WTC11 (cell line): ENCODE results near the gene UBE2F. TPM values are rescaled to one million over a fixed set of nuclear protein-coding genes. Genes with fewer than 3 reads are reported as not detected.
A peak's percentile ranks its signal among the peaks of the same experiment; 100 is the strongest.

Experiments
- ATAC-seq: fragments of 200-7000 bp; cut with Tn5 transposase; 2 replicates; pipeline ENCODE4 v1.10.0; 2021; ENCODE audit warnings: mild to moderate bottlenecking, moderate library complexity
- CTCF ChIA-PET: fragments of 300-600 bp; sonication (Branson Sonifier 250); formaldehyde crosslinking; loops from one replicate; lab custom pipeline; 2021; ENCODE audit warnings: antibody characterized with exemption; lab: Charles Lee
- POLR2A ChIA-PET: fragments of 350-600 bp; sonication (Branson Sonifier 250); formaldehyde crosslinking; loops from one replicate; lab custom pipeline; 2021; ENCODE audit warnings: antibody characterized with exemption; lab: Charles Lee
- DNase-seq: peaks from one replicate; pipeline ENCODE4 v3.0.0; 2021; ENCODE audit warnings: low spot score
- H3K27ac Mint-ChIP-seq: 2 replicates; pipeline ENCODE4 v1.8.0; 2021; ENCODE audit warnings: mixed read lengths
- H3K27me3 Mint-ChIP-seq: 2 replicates; pipeline ENCODE4 v1.8.0; 2021; ENCODE audit warnings: low read depth, mild to moderate bottlenecking, moderate library complexity, mixed read lengths
- H3K36me3 Mint-ChIP-seq: 2 replicates; pipeline ENCODE4 v1.8.0; 2021; ENCODE audit warnings: mixed read lengths
- H3K4me1 Mint-ChIP-seq: 2 replicates; pipeline ENCODE4 v1.8.0; 2022; ENCODE audit warnings: mixed read lengths
- H3K4me3 Mint-ChIP-seq: 2 replicates; pipeline ENCODE4 v1.8.0; 2021; ENCODE audit warnings: mild to moderate bottlenecking, moderate library complexity, mixed read lengths
- H3K9me3 Mint-ChIP-seq: 2 replicates; pipeline ENCODE4 v1.8.0; 2021; ENCODE audit warnings: mixed read lengths
- EMX1 ChIP-seq: fragments of 250-450 bp; sonication (Bioruptor Pico); IDR thresholded peaks from 2 replicates; pipeline ENCODE4 v1.8.0; 2021; ENCODE audit warnings: mild to moderate bottlenecking
- ESRRA ChIP-seq: sonication (generic); formaldehyde crosslinking; IDR thresholded peaks from 2 replicates; pipeline ENCODE4 v1.8.1; 2022; ENCODE audit warnings: mild to moderate bottlenecking, missing genetic modification reagents, borderline replicate concordance
- FOXJ3 ChIP-seq: sonication (generic); formaldehyde crosslinking; IDR thresholded peaks from 2 replicates; pipeline ENCODE4 v1.9.0; 2021; ENCODE audit warnings: missing genetic modification reagents, mild to moderate bottlenecking, borderline replicate concordance
- FOXK1 ChIP-seq: sonication (generic); formaldehyde crosslinking; IDR thresholded peaks from 2 replicates; pipeline ENCODE4 v1.8.0; 2022; ENCODE audit warnings: mild to moderate bottlenecking, moderate library complexity, missing genetic modification reagents
- GTF2I ChIP-seq: fragments of 250-450 bp; sonication (Bioruptor Pico); conservative IDR thresholded peaks from 2 replicates; pipeline ENCODE4 v1.4.0; 2021; ENCODE audit warnings: mild to moderate bottlenecking
- IRF2 ChIP-seq: sonication (generic); formaldehyde crosslinking; IDR thresholded peaks from 2 replicates; pipeline ENCODE4 v1.8.0; 2022; ENCODE audit warnings: low read depth, missing genetic modification reagents, borderline replicate concordance
- NFATC4 ChIP-seq: fragments of 250-450 bp; sonication (Bioruptor Pico); IDR thresholded peaks from 2 replicates; pipeline ENCODE4 v1.9.0; 2021; ENCODE audit warnings: mild to moderate bottlenecking
- RELA ChIP-seq: sonication (generic); formaldehyde crosslinking; IDR thresholded peaks from 2 replicates; pipeline ENCODE4 v1.8.1; 2022; ENCODE audit warnings: missing genetic modification reagents, mild to moderate bottlenecking, borderline replicate concordance
- RORB ChIP-seq: fragments of 250-450 bp; sonication (Bioruptor Pico); IDR thresholded peaks from 2 replicates; pipeline ENCODE4 v1.9.0; 2021; ENCODE audit warnings: mild to moderate bottlenecking
- SOX15 ChIP-seq: fragments of 250-450 bp; sonication (Bioruptor Pico); IDR thresholded peaks from 2 replicates; pipeline ENCODE4 v1.9.0; 2021; ENCODE audit warnings: mild to moderate bottlenecking
- TEAD1 ChIP-seq: sonication (generic); formaldehyde crosslinking; IDR thresholded peaks from 2 replicates; pipeline ENCODE4 v1.8.0; 2022; ENCODE audit warnings: mild to moderate bottlenecking, missing genetic modification reagents
- ZNF317 ChIP-seq: sonication (generic); formaldehyde crosslinking; IDR thresholded peaks from 2 replicates; pipeline ENCODE4 v1.8.1; 2023; ENCODE audit warnings: low read depth, mild to moderate bottlenecking, moderate library complexity, missing genetic modification reagents, borderline replicate concordance
- ZNF396 ChIP-seq: fragments of 250-450 bp; sonication (Bioruptor Pico); IDR thresholded peaks from 2 replicates; pipeline ENCODE4 v1.8.0; 2021; ENCODE audit warnings: mild to moderate bottlenecking, moderate library complexity, borderline replicate concordance
- total RNA-seq: library from RNA; stranded (reverse); gene quantifications from 3 replicates; pipeline ENCODE4 v1.2.3, GENCODE V29; 2021
- TF ChIP-seq, protein P1 (sequence below): fragments of 200-600 bp; IDR thresholded peaks from 2 replicates; pipeline ENCODE4 v1.8.0; 2022; ENCODE audit warnings: antibody characterized with exemption
- TF ChIP-seq, protein P2 (sequence below): sonication (generic); formaldehyde crosslinking; IDR thresholded peaks from 2 replicates; pipeline ENCODE4 v1.8.0; 2023; ENCODE audit warnings: missing genetic modification reagents
- TF ChIP-seq, protein P3 (sequence below): fragments of 250-450 bp; sonication (Bioruptor Pico); IDR thresholded peaks from 2 replicates; pipeline ENCODE4 v1.9.0; 2021; ENCODE audit warnings: moderate library complexity, mild to moderate bottlenecking, inconsistent platforms, borderline replicate concordance
- TF ChIP-seq, protein P4 (sequence below): sonication (generic); formaldehyde crosslinking; IDR thresholded peaks from 2 replicates; pipeline ENCODE4 v1.8.1; 2023; ENCODE audit warnings: mild to moderate bottlenecking, missing genetic modification reagents
- TF ChIP-seq, protein P5 (sequence below): sonication (generic); formaldehyde crosslinking; IDR thresholded peaks from 2 replicates; pipeline ENCODE4 v1.8.1; 2022; ENCODE audit warnings: mild to moderate bottlenecking, moderate library complexity, missing genetic modification reagents
- TF ChIP-seq, protein P6 (sequence below): sonication (generic); formaldehyde crosslinking; IDR thresholded peaks from 2 replicates; pipeline ENCODE4 v1.8.1; 2022; ENCODE audit warnings: low read depth, missing genetic modification reagents, borderline replicate concordance
- TF ChIP-seq, protein P7 (sequence below): sonication (generic); formaldehyde crosslinking; conservative IDR thresholded peaks from 2 replicates; pipeline ENCODE4 v1.8.1; 2022; ENCODE audit warnings: mild to moderate bottlenecking, missing genetic modification reagents
- TF ChIP-seq, protein P8 (sequence below): sonication (generic); formaldehyde crosslinking; IDR thresholded peaks from 2 replicates; pipeline ENCODE4 v1.8.1; 2023; ENCODE audit warnings: mild to moderate bottlenecking, missing genetic modification reagents, moderate library complexity
- TF ChIP-seq, protein P9 (sequence below): sonication (generic); formaldehyde crosslinking; IDR thresholded peaks from 2 replicates; pipeline ENCODE4 v1.8.1; 2023; ENCODE audit warnings: mild to moderate bottlenecking, moderate library complexity, missing genetic modification reagents
- TF ChIP-seq, protein P10 (sequence below): sonication (generic); formaldehyde crosslinking; IDR thresholded peaks from 2 replicates; pipeline ENCODE4 v1.8.1; 2022; ENCODE audit warnings: missing genetic modification reagents, borderline replicate concordance
- TF ChIP-seq, protein P11 (sequence below): fragments of 250-450 bp; sonication (Bioruptor Pico); IDR thresholded peaks from 2 replicates; pipeline ENCODE4 v1.9.0; 2021; ENCODE audit warnings: mild to moderate bottlenecking
- TF ChIP-seq, protein P12 (sequence below): sonication (generic); formaldehyde crosslinking; IDR thresholded peaks from 2 replicates; pipeline ENCODE4 v1.8.0; 2022; ENCODE audit warnings: mild to moderate bottlenecking, missing genetic modification reagents

UBE2F gene
- total RNA-seq, 1 experiment from 2014 or later = 49.5 TPM

DNA sequence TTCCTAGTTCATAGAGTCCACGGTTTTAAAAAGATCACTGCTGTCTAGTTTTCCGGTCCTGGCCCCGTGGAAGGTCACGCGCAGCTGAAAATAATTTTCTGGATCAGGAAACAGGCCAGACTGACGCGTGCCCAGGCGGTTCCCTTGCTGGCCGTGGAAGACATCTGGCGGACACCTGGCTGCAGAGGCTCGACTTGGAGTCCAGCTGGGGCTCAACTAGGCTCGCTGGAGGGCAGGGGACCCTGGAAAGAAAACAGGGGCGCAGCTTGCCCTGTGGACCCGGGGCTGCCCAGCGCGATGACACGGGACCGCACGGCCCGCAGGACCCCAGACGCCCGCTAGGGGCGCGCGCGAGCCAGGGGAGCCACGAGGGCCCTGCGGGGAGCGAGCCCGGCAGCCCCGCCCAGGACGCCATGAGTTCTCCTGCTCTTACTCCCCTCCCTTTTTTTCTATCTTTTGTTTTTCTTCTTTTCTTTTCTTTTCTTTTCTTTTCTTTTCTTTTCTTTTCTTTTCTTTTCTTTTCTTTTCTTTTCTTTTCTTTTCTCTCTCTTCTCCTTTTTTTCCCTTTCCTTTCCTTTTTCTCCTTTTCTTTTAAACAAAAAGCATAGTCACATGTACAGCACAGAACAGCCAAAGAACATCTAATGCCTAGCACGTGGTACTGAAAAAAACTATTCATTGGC lies 43.2 kb upstream of the UBE2F start:
- no peak overlapping the region for H3K4me3 Mint-ChIP-seq
- POLR2A ChIA-PET = no interaction called here
- ATAC-seq = peak; percentile 98
- peaks cover 2% of the 10 kb centered on the region; the same call in 1 of the 2 replicates for H3K27me3 Mint-ChIP-seq
- CTCF ChIA-PET = interaction anchor here (0.6 to 2.0 kb wide), 57 partner anchors 8 to 452 kb away, joined by 3 to 26 read pairs (median 4); partner anchors contain the start of gene SCLY
- H3K36me3 Mint-ChIP-seq = peaks cover 2% of the 10 kb centered on the region; the same call in 1 of the 2 replicates
- 0 out of 2 replicates have a peak, but pooled peaks cover 4% of the 10 kb centered on the region for H3K4me1 Mint-ChIP-seq
- H3K9me3 Mint-ChIP-seq = peaks cover 5% of the 10 kb centered on the region
- peak; percentile 87 for DNase-seq
- no peak overlapping the region for H3K27ac Mint-ChIP-seq
- TF ChIP-seq ZNF396 (CRISPR knock-in tag) (no peak), NFATC4 (CRISPR knock-in tag) (no peak), ZNF317 (CRISPR knock-in tag) (no peak), GTF2I (no peak), FOXJ3 (CRISPR knock-in tag) (no peak), IRF2 (CRISPR knock-in tag) (no peak), SOX15 (CRISPR knock-in tag) (no peak), RELA (no peak), EMX1 (CRISPR knock-in tag) (no peak), FOXK1 (CRISPR knock-in tag) (no peak), TEAD1 (CRISPR knock-in tag) (no peak), RORB (CRISPR knock-in tag) (no peak), ESRRA (CRISPR knock-in tag) (no peak)
- TF ChIP-seq, protein P1, sequence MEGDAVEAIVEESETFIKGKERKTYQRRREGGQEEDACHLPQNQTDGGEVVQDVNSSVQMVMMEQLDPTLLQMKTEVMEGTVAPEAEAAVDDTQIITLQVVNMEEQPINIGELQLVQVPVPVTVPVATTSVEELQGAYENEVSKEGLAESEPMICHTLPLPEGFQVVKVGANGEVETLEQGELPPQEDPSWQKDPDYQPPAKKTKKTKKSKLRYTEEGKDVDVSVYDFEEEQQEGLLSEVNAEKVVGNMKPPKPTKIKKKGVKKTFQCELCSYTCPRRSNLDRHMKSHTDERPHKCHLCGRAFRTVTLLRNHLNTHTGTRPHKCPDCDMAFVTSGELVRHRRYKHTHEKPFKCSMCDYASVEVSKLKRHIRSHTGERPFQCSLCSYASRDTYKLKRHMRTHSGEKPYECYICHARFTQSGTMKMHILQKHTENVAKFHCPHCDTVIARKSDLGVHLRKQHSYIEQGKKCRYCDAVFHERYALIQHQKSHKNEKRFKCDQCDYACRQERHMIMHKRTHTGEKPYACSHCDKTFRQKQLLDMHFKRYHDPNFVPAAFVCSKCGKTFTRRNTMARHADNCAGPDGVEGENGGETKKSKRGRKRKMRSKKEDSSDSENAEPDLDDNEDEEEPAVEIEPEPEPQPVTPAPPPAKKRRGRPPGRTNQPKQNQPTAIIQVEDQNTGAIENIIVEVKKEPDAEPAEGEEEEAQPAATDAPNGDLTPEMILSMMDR = peak; percentile 98
- TF ChIP-seq, protein P2, sequence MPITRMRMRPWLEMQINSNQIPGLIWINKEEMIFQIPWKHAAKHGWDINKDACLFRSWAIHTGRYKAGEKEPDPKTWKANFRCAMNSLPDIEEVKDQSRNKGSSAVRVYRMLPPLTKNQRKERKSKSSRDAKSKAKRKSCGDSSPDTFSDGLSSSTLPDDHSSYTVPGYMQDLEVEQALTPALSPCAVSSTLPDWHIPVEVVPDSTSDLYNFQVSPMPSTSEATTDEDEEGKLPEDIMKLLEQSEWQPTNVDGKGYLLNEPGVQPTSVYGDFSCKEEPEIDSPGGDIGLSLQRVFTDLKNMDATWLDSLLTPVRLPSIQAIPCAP = no peak
- TF ChIP-seq, protein P3, sequence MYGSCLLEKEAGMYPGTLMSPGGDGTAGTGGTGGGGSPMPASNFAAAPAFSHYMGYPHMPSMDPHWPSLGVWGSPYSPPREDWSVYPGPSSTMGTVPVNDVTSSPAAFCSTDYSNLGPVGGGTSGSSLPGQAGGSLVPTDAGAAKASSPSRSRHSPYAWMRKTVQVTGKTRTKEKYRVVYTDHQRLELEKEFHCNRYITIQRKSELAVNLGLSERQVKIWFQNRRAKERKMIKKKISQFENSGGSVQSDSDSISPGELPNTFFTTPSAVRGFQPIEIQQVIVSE (CRISPR knock-in tag) = no peak
- TF ChIP-seq, protein P4, sequence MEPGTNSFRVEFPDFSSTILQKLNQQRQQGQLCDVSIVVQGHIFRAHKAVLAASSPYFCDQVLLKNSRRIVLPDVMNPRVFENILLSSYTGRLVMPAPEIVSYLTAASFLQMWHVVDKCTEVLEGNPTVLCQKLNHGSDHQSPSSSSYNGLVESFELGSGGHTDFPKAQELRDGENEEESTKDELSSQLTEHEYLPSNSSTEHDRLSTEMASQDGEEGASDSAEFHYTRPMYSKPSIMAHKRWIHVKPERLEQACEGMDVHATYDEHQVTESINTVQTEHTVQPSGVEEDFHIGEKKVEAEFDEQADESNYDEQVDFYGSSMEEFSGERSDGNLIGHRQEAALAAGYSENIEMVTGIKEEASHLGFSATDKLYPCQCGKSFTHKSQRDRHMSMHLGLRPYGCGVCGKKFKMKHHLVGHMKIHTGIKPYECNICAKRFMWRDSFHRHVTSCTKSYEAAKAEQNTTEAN = no peak
- TF ChIP-seq, protein P5, sequence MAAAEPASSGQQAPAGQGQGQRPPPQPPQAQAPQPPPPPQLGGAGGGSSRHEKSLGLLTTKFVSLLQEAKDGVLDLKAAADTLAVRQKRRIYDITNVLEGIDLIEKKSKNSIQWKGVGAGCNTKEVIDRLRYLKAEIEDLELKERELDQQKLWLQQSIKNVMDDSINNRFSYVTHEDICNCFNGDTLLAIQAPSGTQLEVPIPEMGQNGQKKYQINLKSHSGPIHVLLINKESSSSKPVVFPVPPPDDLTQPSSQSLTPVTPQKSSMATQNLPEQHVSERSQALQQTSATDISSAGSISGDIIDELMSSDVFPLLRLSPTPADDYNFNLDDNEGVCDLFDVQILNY (CRISPR knock-in tag) = no peak
- TF ChIP-seq, protein P6, sequence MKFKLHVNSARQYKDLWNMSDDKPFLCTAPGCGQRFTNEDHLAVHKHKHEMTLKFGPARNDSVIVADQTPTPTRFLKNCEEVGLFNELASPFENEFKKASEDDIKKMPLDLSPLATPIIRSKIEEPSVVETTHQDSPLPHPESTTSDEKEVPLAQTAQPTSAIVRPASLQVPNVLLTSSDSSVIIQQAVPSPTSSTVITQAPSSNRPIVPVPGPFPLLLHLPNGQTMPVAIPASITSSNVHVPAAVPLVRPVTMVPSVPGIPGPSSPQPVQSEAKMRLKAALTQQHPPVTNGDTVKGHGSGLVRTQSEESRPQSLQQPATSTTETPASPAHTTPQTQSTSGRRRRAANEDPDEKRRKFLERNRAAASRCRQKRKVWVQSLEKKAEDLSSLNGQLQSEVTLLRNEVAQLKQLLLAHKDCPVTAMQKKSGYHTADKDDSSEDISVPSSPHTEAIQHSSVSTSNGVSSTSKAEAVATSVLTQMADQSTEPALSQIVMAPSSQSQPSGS (CRISPR knock-in tag) = no peak
- TF ChIP-seq, protein P7, sequence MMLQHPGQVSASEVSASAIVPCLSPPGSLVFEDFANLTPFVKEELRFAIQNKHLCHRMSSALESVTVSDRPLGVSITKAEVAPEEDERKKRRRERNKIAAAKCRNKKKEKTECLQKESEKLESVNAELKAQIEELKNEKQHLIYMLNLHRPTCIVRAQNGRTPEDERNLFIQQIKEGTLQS = no peak
- TF ChIP-seq, protein P8, sequence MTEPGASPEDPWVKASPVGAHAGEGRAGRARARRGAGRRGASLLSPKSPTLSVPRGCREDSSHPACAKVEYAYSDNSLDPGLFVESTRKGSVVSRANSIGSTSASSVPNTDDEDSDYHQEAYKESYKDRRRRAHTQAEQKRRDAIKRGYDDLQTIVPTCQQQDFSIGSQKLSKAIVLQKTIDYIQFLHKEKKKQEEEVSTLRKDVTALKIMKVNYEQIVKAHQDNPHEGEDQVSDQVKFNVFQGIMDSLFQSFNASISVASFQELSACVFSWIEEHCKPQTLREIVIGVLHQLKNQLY = no peak
- TF ChIP-seq, protein P9, sequence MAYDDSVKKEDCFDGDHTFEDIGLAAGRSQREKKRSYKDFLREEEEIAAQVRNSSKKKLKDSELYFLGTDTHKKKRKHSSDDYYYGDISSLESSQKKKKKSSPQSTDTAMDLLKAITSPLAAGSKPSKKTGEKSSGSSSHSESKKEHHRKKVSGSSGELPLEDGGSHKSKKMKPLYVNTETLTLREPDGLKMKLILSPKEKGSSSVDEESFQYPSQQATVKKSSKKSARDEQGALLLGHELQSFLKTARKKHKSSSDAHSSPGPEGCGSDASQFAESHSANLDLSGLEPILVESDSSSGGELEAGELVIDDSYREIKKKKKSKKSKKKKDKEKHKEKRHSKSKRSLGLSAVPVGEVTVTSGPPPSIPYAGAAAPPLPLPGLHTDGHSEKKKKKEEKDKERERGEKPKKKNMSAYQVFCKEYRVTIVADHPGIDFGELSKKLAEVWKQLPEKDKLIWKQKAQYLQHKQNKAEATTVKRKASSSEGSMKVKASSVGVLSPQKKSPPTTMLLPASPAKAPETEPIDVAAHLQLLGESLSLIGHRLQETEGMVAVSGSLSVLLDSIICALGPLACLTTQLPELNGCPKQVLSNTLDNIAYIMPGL (CRISPR knock-in tag) = peak; percentile 70
- TF ChIP-seq, protein P10, sequence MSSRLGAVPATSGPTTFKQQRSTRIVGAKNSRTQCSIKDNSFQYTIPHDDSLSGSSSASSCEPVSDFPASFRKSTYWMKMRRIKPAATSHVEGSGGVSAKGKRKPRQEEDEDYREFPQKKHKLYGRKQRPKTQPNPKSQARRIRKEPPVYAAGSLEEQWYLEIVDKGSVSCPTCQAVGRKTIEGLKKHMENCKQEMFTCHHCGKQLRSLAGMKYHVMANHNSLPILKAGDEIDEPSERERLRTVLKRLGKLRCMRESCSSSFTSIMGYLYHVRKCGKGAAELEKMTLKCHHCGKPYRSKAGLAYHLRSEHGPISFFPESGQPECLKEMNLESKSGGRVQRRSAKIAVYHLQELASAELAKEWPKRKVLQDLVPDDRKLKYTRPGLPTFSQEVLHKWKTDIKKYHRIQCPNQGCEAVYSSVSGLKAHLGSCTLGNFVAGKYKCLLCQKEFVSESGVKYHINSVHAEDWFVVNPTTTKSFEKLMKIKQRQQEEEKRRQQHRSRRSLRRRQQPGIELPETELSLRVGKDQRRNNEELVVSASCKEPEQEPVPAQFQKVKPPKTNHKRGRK (CRISPR knock-in tag) = peak; percentile 99
- TF ChIP-seq, protein P11, sequence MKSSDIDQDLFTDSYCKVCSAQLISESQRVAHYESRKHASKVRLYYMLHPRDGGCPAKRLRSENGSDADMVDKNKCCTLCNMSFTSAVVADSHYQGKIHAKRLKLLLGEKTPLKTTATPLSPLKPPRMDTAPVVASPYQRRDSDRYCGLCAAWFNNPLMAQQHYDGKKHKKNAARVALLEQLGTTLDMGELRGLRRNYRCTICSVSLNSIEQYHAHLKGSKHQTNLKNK = no peak
- TF ChIP-seq, protein P12, sequence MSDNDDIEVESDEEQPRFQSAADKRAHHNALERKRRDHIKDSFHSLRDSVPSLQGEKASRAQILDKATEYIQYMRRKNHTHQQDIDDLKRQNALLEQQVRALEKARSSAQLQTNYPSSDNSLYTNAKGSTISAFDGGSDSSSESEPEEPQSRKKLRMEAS (CRISPR knock-in tag) = peak; percentile 69
